A673 (cell line): ENCODE data around the gene FRMD5. TPM values are rescaled to one million over a fixed set of nuclear protein-coding genes. Genes with fewer than 3 reads are reported as not detected.

Source experiments
- BruUV-seq: library from RNA; stranded (reverse); fragments of 400-500 nt; replicated peaks from 2 replicates; lab custom pipeline; 2021; lab: Mats Ljungman, UMichigan
- CTCF ChIA-PET: fragments of 300-600 bp; sonication (Branson Sonifier 250); formaldehyde crosslinking; loops from one replicate; lab custom pipeline; 2022; ENCODE audit warnings: antibody characterized with exemption; lab: Charles Lee
- POLR2A ChIA-PET: fragments of 300-600 bp; sonication (Branson Sonifier 250); formaldehyde crosslinking; loops from one replicate; lab custom pipeline; 2022; ENCODE audit warnings: antibody characterized with exemption; ENCODE audit not compliant: low non-redundant PET; lab: Charles Lee
- DNase-seq: peaks from one replicate; pipeline ENCODE4 v3.0.0-alpha.2; 2015; ENCODE audit warnings: low spot score
- H3K27ac ChIP-seq: fragments of 200-600 bp; sonication (generic); 2 replicates; pipeline ENCODE4 v1.5.1; 2016; ENCODE audit warnings: mixed run types, low read depth, mild to moderate bottlenecking, mixed read lengths, antibody characterized with exemption, low read length; ENCODE audit not compliant: poor library complexity, severe bottlenecking
- H3K27me3 ChIP-seq: fragments of 200-600 bp; sonication (generic); replicated peaks from 2 replicates; pipeline ENCODE4 v1.6.1; 2017; ENCODE audit warnings: mixed run types, low read depth, mild to moderate bottlenecking, mixed read lengths, antibody characterized with exemption, low read length; ENCODE audit not compliant: insufficient read depth, poor library complexity
- H3K36me3 ChIP-seq: fragments of 200-600 bp; sonication (generic); 2 replicates; pipeline ENCODE4 v1.6.1; 2016; ENCODE audit warnings: mixed run types, mild to moderate bottlenecking, mixed read lengths, antibody characterized with exemption, low read length; ENCODE audit not compliant: insufficient read depth, poor library complexity, severe bottlenecking
- H3K4me1 ChIP-seq: fragments of 200-600 bp; sonication (generic); 2 replicates; pipeline ENCODE4 v1.6.1; 2017; ENCODE audit warnings: mixed run types, mild to moderate bottlenecking, mixed read lengths, antibody characterized with exemption, low read length; ENCODE audit not compliant: insufficient read depth, poor library complexity, severe bottlenecking
- H3K4me3 ChIP-seq: fragments of 200-600 bp; sonication (generic); 2 replicates; pipeline ENCODE4 v1.5.1; 2016; ENCODE audit warnings: low read depth, mixed run types, mild to moderate bottlenecking, mixed read lengths, low read length; ENCODE audit not compliant: poor library complexity, severe bottlenecking
- H3K9me3 ChIP-seq: fragments of 200-600 bp; sonication (generic); 2 replicates; pipeline ENCODE4 v1.6.1; 2016; ENCODE audit warnings: mixed run types, low read depth, mild to moderate bottlenecking, mixed read lengths, antibody characterized with exemption, low read length; ENCODE audit not compliant: poor library complexity, severe bottlenecking
- CTCF ChIP-seq: fragments of 300-800, 200-600 bp; sonication (generic); conservative IDR thresholded peaks from 2 replicates; pipeline ENCODE4 v1.5.1; 2017; ENCODE audit warnings: low read depth, mild to moderate bottlenecking, antibody characterized with exemption, low read length, moderate library complexity, mixed read lengths
- EZH2 ChIP-seq: fragments of 200-600 bp; sonication (generic); IDR thresholded peaks from 2 replicates; pipeline ENCODE4 v1.6.1; 2017; ENCODE audit warnings: borderline replicate concordance, low read depth, mild to moderate bottlenecking, mixed read lengths, antibody characterized with exemption, low read length; ENCODE audit not compliant: poor library complexity, severe bottlenecking
- intact Hi-C: fragments of 100-400 bp; cut with micrococcal nuclease; formaldehyde crosslinking; loops from one replicate; pipeline ENCODE4 v1.10.0; 2022; ENCODE audit not compliant: unreplicated experiment
- total RNA-seq: library from RNA; stranded (reverse); gene quantifications from 2 replicates; pipeline ENCODE4 v1.2.3, GENCODE V29; 2021

The FRMD5 gene
- total RNA-seq, 1 experiment from 2014 or later: 2.6 TPM

GRCh38 chr15:43883571-43883970 lies 311.5 kb downstream of the FRMD5 start:
- TF ChIP-seq CTCF (no peak), EZH2 (no peak)
- intact Hi-C loops: no loop called here

DNA sequence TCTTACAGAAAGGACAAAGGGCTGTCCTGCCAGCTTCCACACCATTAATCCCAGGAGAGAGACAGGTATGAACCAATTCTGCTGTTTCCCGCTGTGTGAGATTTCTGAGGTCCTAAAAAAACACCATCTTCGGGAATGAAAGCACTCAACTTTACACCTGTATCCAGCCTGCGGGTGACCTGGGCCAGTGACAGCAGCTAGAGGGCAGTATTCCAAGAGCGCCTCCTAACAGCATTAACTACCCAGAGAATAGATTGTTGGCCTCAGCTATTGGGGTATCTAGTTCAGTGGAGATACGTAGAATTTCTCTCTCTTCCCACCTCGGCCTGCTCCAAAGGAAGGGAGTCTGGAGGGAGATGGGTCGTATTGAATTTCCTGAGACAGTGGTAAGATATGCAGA lies 313.1 kb downstream of the FRMD5 start:
- H3K4me3 ChIP-seq: no peak overlapping the region
- H3K27ac ChIP-seq: no peak overlapping the region
- no peaks in the 10 kb centered on the region for H3K9me3 ChIP-seq
- no peaks in the 10 kb centered on the region for H3K4me1 ChIP-seq
- H3K27me3 ChIP-seq: no peaks in the 10 kb centered on the region
- POLR2A ChIA-PET: no interaction called here
- CTCF ChIA-PET: interaction anchor here (0.6 kb wide), 1 partner anchor 34 kb away, joined by 3 read pairs; no protein-coding TSS in a partner anchor
- intact Hi-C loops: no loop called here
- peak; percentile 23 for DNase-seq
- BruUV-seq: no TSS peak
- peaks cover 11% of the 10 kb centered on the region for H3K36me3 ChIP-seq
- TF ChIP-seq EZH2: no peak
- peak; percentile 66 for TF ChIP-seq CTCF

More at GRCh38 chr15:43883571-43883970, 311.5 kb downstream of the FRMD5 start:
- BruUV-seq: no TSS peak
- H3K4me3 ChIP-seq: no peak overlapping the region
- H3K36me3 ChIP-seq: peaks cover under 1% of the 10 kb centered on the region
- no peaks in the 10 kb centered on the region for H3K27me3 ChIP-seq
- ChIA-PET CTCF (no interaction called here), POLR2A (no interaction called here)
- H3K4me1 ChIP-seq: no peaks in the 10 kb centered on the region
- no peaks in the 10 kb centered on the region for H3K9me3 ChIP-seq
- H3K27ac ChIP-seq: no peak overlapping the region
- no peak for DNase-seq

DNA sequence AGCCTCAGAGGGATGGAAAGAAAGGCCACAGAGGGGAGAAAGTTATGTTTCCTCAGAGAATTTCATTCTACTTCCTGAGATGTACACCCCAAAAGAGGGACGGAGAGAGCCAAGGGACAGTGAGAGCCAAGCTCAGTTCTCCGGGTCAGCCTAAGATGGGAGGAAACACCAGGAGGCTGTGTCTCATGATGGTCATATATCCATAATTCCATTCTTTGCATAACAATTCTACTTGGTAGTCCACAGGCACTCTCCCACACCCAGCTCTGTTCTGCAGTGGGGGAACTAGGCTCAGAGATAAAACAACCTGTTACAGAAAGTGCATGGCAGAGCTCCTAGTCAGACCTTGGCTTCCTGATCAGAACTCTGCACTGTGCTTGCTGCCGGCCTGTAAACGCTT lies 313.8 kb downstream of the FRMD5 start:
- BruUV-seq: no TSS peak
- no peaks in the 10 kb centered on the region for H3K9me3 ChIP-seq
- peaks cover 11% of the 10 kb centered on the region for H3K36me3 ChIP-seq
- H3K27me3 ChIP-seq: no peaks in the 10 kb centered on the region
- intact Hi-C loops: no loop called here
- no peak for TF ChIP-seq CTCF
- TF ChIP-seq EZH2: no peak
- no peak for DNase-seq
- no peaks in the 10 kb centered on the region for H3K4me1 ChIP-seq
- no peak overlapping the region for H3K4me3 ChIP-seq
- ChIA-PET CTCF (no interaction called here), POLR2A (interaction anchor here (0.5 kb wide), 1 partner anchor 19 kb away, joined by 13 read pairs; no protein-coding TSS in a partner anchor)
- no peak overlapping the region for H3K27ac ChIP-seq
